Dedifferentiated amniotic fluid mesenchymal stem cell (primary cell): Measurements from ENCODE around the gene CUL4B.
A peak's percentile ranks its signal among the peaks of the same experiment; 100 is the strongest.
"Not testable (repeated sequence)": the region's sequence is repeated elsewhere in the genome, so short reads cannot be mapped to it uniquely, and the experiment has no call there.

Experiments
- DNase-seq: peaks from one replicate; pipeline ENCODE4 v3.0.0-alpha.2; 2016; ENCODE audit errors: extremely low spot score

CUL4B gene

DNA sequence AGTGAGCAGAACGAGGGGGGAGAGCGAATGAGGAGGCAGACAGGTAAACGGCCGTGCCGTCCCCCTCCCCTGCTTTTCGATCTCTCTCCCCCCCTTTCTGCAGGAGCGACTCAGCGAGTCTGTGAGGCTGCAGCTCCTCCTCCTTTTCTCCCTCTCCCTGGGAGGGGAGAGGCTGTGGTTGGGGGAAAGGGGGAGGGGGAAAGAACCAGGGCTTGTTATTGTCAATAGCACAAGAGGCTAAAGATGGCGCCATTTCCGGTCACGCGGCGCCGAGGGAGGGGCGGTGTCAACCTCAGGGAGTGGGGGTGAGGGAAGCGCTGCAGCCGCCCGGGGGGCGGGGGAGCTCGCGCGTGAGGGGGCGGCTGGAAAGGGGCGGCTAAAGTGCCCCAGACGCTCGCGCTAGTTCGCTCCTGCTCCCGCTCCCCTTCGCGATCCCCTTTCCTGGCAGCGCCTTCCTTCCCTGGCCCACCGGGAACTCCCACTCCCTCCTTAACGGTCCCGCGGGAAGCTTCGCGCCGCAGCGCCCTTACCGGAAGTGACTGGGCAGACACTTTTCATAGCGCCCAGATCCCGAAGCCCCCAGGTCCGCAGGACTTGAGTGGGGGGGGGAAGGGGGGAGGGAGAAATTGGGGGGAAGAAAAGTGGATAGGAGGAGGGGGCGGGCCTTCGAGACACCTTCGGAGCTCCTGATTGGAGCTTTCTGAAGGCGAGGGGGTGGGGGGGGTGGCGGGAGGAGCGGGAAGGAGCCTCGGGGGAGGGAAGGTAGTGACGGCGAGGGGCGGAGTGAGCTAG lies at the start of gene CUL4B:
TSS of gene CUL4B (minus strand) at position 121 of the 792 bp plus-strand sequence. CDS start 324 bp downstream, outside the sequence.
- DNase-seq, result peak; percentile 90

DNA sequence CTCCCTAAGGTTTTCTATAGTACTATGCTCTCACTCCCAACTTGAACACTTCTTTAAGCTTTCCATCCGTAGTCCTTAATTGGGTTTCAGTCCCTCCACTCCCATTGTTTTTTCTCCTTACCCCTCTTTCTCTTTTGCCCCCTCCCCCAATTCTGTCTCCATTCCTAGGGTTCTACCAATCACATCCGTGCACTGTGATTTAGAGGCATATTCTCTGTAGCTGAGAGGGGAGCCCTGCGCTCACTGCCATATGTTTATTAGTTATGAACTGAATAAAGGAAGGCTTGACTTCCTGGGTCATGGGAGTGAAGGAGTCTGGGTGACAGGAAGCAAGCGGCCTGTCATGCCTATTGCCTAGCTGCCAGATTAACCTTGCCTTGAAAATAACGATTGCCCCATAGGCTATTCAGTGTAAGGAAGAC lies 43.6 kb upstream of the CUL4B start:
- no peak for DNase-seq

- DNase-seq, result peak; percentile 85
These were observed 43.1 kb upstream of the CUL4B start, which contains the start of gene MCTS1 for GRCh38 chrX:120603707-120604360. Gene MCTS1 (plus strand): TSS chrX:120604101. CDS start chrX:120604237, 136 bp downstream.

DNA sequence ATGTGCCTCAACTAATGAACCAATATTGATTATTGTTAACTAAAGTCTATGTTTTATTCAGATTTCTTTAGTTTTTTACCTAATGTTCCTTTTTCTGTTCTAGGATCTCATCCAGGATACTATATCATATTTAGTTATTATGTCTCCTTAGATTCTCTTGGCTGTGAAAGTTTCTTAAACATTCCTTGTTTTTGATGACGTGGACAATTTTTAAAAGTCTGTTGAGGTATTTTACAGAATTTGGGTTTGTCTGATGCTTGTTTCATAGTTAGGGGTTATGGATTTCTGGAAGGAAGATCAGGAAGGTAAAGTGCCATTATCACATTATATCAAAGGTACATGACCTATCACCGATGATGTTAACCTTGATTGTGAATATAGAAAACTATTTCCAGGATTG lies 24.9 kb upstream of the CUL4B start:
- no peak for DNase-seq

- DNase-seq, result no peak
These were observed 14.8 kb upstream of the CUL4B start for GRCh38 chrX:120575379-120576114.

DNA sequence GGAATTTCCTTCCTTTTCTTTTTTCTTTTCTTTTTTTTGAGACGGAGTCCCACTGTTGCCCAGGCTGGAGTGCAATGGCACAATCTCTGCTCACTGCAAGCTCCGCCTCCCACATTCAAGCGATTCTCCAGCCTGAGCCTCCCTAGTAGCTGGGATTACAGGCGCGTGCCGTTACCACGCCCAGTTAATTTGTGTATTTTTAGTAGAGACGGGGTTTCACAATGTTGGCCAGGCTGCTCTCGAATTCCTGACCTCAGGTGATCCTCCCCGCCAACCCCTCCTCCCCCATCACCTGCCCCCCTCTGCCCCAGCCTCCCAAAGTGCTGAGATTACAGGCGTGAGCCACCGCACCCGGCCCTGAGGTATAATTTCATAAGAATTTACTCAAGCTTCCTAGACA lies 13.0 kb upstream of the CUL4B start:
- DNase-seq, result not testable (repeated sequence)

DNA sequence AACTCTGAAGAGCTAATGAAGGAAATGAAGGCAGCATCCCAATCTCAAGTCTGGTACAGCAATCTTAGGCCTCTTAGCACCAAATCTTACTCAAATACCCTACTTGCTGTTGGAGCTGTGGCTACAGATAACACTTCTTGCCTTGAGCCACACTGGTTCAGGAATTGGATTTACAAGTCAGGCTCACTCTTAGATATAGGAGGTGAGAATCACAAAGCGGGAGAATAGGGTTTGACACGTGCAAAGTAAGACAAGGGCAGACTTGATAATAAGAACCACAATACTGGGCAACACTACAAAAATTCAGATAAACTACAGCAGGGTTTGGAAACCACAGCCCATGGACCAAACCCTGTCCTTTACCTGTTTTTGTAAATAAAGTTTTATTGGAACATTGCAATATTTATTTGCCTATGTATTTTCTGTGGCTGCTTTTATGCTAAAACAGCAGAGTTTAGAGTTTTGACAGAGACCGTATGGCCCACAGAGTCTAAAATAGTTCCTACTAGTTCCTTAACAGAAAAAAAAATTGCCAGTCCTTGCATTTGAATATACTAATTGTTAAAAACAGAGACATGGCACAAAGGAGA lies 9.3 kb upstream of the CUL4B start:
- DNase-seq, result no peak

DNA sequence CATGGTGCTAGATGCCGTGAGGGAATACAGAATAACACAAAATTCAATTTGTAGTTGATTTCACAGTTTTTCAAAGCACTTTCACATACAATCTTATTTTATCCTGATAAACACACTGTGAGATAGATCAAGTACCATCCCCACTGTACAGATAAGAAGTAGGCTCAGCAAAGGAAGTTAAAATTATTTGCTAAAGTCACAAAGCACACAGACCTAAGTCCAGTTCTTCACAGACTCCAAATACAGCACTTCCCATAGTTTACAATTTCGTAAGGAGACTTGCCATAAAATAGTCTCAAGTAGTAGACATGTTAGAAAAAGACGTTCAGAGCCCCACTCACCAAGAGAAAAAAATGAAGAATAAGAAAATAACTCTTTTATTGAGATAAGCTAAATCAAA lies 7.8 kb upstream of the CUL4B start:
- DNase-seq, result no peak

GRCh38 chrX:120568035-120568434 lies 7.3 kb upstream of the CUL4B start:
- no peak for DNase-seq

DNA sequence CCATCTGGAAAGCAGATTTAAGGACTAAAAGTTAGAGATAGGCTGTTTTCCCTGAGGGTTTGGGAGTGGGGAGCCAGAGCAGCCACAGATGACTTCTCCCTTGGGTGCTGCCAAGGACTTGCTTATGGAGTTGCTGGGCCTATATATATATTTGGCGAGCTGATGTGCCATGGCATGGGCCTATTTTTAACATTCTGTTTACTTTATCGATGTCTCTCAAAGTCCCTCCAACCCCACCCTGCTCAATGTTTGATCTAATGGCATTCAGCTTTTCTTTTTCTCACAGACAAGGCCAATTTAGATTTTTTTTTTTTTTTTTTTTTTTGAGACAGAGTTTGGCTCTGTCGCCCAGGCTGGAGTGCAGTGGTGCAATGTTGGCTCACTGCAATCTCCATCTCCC lies 6.1 kb upstream of the CUL4B start:
- DNase-seq, result no peak

GRCh38 chrX:120564925-120565324 lies 4.2 kb upstream of the CUL4B start:
- DNase-seq, result no peak

GRCh38 chrX:120562569-120562926 lies 1.8 kb upstream of the CUL4B start:
- no peak for DNase-seq

DNA sequence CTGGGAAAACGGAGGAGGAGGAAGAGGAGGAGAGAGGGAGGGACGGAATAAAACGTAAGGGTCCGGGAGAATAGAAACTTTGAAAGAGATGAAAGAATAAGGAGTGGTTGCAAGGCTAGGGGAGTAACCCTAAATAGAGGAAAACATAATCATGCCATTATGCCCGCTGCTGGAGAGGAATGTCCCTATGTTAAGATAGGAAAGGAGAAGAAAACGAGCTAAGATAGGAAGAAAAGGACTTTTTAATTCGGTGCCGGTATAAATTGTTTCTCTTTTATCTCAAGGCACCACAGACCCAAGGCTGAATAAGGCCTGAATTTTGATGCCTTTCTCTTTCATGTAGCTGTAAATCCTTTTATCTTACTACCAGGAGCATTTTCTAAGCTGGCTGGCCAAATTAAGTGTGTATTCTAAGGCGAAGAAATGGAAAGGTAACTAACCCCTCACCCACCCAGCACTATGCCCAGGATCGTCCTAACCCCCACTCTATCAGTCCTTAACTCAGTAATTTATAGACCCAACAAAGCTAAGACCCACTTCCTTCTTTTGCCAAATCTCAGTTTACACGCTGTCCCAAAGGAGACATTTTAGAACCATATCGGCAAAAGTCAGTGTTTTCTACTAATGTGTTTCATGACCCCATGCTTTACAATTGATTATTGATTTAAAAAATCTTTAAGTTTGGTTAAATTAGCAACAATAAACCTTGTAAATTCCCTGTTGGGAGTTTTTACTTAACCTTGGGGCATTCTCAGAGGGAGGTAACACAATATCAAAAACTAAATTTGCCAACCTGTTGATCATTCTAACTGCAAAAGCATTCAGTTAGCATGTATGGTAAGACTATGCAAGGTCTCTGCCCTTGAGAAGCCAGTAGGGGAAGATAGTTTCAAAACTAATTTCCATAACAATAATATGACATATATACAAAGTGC lies 1.1 kb upstream of the CUL4B start:
- DNase-seq, result no peak

GRCh38 chrX:120560405-120560841 lies 339 bp downstream of the CUL4B start:
- peak; percentile 49 for DNase-seq

- DNase-seq, result no peak
These were observed 958 bp downstream of the CUL4B start for GRCh38 chrX:120559804-120560203.

DNA sequence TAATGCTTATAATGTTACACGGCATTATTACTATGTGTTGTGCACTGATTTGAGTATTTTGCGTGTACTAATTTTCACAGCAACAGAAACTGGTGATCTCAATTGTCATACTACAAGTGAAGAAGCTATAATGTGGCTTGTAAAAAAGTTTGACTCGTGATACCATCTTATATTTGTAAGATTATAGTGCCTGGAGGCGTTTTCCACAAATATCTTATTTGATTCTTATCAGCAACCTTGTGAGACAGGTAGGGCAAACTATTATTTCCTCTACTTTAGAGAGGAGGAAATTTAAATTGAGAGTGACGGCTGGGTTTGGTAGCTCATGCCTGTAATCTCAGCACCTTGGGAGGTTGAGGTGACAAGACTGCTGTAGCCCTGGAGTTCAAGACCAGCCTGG lies 4.5 kb downstream of the CUL4B start:
- no peak for DNase-seq

DNA sequence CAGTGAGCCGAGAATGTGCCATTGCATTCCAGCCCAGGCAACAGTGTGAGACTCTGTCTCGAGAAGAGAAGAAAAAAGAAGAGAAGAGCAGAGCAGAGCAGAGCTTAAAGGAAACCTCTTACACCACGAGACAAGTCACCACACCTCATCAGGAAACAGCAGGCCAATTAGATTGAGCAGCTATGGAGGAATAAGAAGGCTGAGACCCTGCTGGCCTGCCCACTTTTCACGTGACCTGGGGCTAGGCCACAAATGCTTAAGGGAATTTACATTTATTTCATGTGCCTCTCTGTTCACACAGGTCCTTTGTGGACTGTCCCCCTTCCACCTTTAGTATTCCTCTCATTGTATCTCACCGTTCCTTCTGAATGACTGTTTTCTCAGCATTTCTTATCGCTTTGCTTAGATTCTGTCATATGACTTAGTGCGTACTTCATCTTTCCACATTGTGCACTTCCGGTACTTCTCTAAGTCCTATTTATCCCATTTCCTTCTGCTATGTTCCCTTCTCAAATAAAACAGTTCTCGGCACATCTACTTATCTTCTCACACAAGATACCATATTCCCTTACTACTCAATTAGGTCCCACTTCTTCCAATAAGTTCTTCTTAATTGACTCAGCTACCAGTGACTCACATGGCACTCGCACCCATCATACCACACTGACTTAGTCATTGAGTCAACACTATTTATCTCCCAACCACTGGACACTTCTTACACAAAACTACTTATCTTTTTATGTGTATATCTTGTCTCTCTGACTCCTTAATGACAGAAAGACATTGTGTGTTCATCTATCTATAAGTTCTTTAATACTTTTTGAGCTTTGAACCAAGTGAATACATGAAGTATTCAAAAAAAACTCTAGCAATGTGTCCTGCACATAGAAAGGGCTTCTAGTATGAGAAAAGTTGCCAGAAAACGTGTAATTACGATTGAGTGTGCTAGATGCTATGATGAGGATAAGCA lies 11.0 kb downstream of the CUL4B start:
- DNase-seq, result peak; percentile 59

DNA sequence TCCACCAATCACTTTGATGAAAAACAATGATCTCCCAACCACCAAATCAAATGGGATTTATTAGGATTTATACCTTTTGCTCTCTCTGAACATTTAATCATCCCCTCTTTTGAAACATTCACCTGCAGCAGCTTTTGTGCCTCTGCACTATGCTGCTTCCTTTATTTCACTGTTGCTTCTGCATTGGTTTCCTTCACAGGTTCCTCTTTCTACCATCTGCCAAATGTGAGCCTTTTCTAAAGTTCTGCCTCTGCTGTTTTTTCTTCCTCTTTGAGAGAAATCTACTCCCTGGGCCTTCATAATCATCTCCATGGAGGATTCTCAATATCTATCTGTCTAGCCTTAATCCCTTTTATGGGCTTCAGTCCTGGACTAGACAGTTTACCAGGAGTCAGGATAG lies 24.7 kb downstream of the CUL4B start:
- DNase-seq, result no peak

DNA sequence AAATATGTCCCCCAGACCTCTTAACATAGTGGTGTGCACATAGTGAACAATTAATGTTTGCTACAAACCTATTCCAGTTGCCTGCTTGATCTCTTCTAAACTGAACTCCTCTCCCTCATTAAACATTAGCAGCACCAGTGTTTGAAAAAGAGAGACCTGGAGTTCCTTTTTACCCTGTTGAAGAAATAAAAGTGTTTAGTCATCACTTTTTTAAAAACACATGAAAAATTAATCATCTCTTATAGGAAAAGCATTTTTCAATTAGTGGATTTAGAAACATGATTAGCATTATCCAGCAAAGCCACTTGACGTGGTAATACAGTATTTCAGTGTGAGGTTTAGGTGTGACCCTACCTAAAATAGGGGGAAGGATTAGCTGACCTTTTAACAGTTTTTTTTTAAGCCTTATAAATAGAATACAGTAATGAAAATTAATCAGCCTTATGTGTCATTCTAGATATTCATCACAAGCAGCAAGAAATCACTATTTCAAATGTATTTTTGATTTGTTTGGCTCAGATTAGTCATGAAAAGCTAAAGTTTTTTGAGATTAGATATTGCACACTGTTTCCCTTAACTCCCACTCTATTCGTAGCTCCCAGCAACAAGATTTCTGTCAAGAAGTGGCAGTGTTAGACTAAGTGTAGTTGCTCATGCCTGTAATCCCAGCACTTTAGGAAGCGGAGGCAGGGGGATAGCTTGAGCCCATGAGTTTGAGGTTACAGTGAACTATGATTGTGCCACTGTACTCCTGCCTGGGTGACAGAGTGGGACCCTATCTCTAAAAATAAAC lies 26.2 kb downstream of the CUL4B start:
- no peak for DNase-seq
